GM12872 (cell line): Measurements from ENCODE around the gene VPS4A.

Experiments used
- TF ChIP-seq, protein P1 (sequence below): IDR thresholded peaks from 3 replicates; pipeline ENCODE4 v1.5.1; 2011; ENCODE audit warnings: low read depth, mild to moderate bottlenecking, low read length, moderate library complexity; ENCODE audit not compliant: insufficient read depth

Gene VPS4A

DNA sequence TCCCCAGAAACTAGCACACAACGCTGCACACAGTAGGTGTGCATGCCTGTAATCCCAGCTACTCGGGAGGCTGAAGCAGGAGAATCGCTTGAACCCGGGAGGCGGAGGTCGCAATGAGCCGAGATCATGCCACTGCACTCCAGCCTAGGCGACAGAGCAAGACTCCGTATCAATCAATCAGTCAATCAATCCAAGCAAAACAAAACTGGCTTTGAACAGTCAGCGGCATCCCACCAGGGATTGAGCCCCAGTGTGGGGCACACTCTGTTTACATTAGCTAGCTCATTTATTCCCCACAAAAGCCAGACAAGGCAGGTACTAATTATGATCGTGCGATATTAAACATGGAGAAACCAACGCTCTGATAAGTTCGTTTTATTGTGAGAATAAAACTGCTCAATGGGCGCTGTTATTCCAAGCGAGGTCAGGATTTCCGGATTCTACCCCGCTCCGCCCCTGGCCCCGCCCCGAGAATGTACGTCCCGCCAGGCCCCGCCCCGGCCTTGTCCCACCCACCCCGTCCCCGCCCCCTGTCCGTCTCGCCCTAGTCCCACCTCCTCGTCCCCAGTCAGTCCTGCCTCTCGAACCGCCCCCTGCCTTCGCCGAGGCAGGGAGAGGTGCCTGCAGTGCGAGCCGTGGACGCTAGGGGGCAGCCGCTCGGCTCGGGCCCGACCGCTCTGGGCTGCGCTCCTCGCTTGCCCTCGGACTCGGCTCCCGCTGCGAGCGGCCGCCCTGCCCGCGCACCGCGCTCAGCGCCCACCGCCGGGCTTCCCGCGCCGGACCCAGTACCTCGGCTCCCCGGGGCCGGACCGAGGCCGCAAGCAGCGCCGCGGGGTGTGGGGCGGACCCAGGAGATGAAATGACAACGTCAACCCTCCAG lies at the start of gene VPS4A:
VPS4A (plus strand) TSS at position 698 of the 880 bp plus-strand sequence; CDS start at position 860, 162 bp downstream.
- TF ChIP-seq, protein P1, sequence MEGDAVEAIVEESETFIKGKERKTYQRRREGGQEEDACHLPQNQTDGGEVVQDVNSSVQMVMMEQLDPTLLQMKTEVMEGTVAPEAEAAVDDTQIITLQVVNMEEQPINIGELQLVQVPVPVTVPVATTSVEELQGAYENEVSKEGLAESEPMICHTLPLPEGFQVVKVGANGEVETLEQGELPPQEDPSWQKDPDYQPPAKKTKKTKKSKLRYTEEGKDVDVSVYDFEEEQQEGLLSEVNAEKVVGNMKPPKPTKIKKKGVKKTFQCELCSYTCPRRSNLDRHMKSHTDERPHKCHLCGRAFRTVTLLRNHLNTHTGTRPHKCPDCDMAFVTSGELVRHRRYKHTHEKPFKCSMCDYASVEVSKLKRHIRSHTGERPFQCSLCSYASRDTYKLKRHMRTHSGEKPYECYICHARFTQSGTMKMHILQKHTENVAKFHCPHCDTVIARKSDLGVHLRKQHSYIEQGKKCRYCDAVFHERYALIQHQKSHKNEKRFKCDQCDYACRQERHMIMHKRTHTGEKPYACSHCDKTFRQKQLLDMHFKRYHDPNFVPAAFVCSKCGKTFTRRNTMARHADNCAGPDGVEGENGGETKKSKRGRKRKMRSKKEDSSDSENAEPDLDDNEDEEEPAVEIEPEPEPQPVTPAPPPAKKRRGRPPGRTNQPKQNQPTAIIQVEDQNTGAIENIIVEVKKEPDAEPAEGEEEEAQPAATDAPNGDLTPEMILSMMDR: peak; percentile 89

DNA sequence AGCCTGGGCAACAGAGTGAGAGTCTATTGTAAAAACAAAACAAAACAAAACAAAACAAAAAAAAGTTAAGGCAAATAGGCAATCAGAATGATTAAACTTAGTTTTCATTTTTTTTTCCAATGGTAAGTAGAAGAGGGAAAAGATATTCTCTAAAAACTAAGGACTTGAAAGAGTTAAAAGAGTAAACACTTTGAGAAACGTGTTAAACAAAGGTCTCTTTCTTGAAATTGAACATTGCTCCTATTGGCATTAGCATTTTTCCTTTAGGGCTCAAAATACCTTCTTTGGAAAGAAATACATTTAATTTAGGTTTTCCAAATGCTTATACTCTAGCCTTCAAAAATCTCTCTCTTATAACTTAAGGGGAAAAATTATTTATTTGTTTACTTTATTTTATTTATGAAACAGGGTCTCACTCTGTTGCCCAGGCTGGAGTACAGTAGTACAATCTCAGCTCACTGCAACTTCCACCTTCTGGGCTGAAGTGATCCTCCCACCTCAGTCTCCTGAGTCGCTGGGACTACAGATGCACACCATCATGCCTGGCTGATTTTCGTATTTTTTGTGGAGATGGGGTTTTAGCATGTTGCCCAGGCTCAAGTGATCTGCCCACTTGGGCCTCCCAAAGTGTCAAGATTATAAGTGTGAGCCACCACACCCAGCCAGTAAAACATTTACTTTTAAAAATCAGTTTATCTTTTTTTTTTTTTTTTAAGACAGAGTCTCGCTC lies 44.7 kb upstream of the VPS4A start:
- TF ChIP-seq, protein P1: no peak

DNA sequence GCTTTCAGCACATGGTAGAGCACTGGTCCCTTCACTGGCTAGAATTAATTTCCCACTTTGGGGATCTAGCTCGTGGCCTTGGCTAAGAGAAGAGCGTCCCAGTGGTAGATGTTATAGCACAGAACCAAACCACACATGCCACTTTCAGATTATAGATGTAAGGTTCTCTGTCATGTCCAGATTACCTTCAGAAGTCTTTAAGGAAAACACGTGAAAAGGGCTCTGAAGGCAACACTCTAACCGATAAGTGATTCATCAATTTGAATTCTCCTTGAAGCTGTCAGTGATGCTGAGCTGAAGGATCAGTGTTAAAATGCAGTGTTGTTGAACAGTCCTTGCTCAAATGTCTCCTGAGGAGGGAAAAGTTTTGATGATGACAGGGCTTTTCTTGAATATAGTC lies 43.5 kb upstream of the VPS4A start:
- TF ChIP-seq, protein P1: no peak

DNA sequence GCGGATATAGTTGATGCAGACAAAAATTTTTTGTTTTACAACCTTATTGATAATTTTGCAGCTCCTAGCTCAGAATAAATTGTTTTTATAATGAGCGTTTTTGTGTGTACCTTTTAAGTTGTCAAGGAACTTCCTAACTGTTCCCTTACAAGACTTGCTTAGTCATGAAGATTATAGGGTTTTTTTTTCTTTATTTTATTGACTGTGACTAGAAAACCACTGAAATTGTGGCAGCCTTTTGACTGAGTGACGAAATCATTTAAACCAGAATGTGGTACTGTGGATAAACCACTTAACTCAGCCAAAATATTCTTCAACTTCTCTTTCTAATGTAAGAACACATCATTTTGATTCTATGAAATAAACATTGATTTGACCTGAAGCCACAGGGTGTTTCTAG lies 40.8 kb upstream of the VPS4A start:
- TF ChIP-seq, protein P1: no peak

DNA sequence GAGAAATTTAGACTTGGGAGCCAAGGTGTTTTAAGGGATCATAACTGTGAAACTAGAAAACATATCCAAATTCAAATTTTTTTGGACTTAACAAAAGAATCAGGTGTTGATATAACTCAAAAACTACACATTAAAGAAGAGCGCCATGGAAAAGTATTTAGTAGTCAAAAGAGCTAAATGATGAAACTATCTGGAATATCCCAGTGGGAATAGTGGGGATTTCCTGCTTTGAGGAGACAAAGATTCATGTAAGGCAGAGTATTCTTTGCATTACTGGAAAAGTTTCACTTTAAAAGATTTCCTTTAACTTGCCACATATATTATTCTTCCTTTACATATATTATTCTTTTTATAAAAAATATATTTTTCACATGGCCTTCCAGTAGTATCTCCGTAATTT lies 40.3 kb upstream of the VPS4A start:
- TF ChIP-seq, protein P1: no peak

DNA sequence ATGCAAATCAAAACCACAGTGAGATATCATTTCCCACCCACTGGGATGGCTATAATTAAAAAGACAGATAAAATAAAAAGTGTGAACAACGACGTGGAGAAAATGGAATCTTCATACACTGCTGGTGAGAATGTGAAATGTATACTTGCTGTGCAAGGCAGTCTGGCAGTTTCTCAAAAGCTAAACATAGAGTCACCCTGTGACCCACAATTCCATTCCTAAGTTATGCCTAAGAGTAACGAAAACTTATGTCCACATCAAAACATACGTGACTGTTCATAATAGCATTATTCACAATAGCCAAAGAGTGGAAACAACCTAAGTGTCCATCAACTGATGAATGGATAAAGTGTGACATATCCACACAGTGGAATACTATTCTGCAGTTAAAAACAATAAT lies 38.1 kb upstream of the VPS4A start:
- TF ChIP-seq, protein P1: no peak

DNA sequence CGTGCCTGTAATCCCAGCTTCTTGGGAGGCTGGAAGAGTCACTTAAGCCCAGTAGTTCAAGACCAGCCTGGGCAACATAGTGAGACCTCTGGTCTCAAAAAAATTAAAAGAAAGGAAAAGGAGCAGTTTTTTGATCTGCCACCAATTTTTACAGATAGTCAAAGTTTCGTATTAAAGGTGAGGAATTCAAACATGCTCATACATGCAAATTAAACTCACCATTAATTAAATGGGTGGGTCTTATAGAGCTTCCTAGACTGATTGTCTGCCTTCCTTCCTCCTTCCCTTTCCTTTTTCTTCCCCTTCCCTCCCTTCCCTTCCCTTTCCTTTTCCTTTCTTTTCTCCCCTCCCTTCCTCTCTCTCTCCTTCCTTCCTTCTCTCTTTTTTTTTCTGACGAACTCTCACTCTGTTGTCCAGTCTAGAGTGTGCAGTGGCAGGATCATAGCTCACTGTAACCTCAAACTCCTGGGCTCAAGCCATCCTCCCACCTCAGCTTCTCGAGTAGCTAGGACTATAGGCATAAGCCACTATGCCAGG lies 36.4 kb upstream of the VPS4A start:
- TF ChIP-seq, protein P1: no peak
